Activated gamma-delta T cell treated with anti-CD3 and anti-CD28 coated beads, Interleukin-2, amount 50 U/mL, for 16 hours (primary cell): ENCODE measurements around the gene POLN.
"Not testable (repeated sequence)": the region's sequence is repeated elsewhere in the genome, so short reads cannot be mapped to it uniquely, and the experiment has no call there.

Experiments
- DNase-seq: peaks from one replicate; pipeline ENCODE4 v3.0.0-alpha.2; 2020; ENCODE audit warnings: low read depth

The POLN gene

GRCh38 chr4:2251795-2252529, 10.0 kb upstream of the POLN start:
- no peak for DNase-seq

GRCh38 chr4:2251073-2251794, 9.3 kb upstream of the POLN start:
- no peak for DNase-seq

- DNase-seq: no peak
Observed at GRCh38 chr4:2250357-2251072, 8.6 kb upstream of the POLN start.

DNA sequence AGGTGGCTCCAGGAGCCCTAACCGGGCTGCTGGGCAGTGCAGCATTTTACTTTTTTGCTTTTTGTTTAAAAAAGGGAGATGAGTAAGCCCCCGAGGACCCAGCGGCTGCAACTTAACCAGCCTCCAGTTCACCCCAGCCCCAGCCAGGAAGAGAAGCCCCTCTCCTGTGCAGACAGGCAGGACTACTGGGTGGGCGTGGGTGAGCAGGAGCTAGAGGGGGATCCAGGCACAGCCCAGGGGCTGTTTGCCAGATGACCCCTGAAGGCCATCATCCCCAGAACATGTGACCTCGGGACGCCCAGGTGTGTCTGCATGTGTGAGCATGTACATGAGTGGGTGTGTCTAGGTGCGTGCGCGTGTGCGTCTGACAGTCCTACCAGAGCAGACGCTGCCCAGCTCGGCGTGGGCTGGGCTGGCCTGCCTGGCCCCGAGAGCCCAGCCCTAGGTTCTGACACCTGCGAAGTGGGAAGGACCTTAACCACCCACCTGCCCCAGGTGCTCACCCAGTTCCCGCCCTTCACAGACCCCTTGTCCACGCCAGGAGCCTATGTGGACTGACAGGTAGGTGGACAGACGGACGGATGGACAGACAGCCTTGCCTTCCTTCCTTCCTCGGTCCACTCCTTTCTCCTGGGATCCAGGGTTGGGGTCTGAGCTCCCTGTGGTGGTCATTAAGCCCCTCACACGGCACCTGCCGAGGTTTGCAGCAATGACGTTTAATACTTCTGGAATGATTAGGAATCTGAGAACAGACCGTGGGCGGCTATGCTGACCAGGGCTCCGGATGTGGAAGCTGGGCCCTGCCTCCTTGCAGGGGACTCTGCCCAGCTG, 7.8 kb upstream of the POLN start:
- DNase-seq: no peak

DNA sequence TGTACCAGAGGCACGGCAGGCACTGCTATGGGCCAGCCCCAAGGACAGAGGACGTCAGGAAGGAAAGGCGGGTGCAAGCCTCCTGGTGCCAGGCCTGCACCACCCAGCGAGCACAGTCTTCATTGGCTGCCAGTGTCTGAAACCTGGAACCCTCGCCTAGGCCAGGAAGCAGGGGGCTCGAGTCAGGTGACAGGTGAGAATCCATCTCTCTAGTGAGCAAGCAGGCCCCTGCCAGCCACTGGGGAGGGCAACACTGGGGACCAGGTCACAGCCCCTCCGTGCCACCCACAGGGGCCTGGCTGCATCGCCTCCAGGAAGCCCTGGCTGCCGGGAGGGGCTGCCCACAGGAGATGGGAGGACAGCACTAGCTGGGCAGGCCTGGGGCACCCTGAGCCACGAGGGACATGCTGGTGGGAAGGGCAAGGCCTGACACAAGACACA, 6.9 kb upstream of the POLN start:
- no peak for DNase-seq

DNA sequence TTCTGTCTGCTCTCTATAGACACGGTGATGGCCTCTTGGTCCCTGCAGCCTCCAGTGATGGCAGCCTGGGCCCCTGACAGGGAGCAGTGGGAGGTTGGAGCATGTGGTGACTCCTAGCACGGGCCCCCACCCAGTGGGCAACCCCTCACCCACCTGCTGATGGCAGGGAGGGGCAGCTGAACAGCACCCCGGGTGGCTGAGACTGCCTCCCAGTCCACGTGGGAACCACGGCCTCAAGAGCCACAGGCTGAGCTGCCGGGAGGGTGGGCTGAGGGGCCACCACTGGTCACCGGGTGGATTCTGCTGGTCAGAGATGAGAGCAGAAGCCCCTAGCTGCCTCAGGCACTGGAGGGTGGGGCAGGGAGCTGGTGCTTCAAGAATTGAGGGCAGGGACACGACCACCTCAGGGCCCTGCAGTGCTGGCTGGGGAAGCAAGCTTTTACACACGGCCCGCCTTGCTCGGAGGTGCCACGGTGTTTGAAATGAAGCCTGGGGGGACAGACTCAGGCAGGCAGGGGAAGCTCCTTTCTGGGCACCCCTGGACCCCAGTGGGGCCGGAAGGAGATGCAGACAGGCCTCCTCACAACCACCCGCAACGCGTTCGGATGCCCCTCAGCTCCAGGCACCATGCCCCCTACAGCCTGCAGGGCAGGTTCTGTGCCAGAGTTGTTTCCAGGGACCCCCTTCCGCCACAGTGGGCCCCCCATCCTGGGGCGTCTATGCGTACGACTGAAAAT, 6.3 kb upstream of the POLN start:
- DNase-seq: no peak

- no peak for DNase-seq
Observed at GRCh38 chr4:2247128-2248043, 5.5 kb upstream of the POLN start.

GRCh38 chr4:2246384-2247127, 4.6 kb upstream of the POLN start:
- no peak for DNase-seq

GRCh38 chr4:2245787-2246275, 3.9 kb upstream of the POLN start:
- no peak for DNase-seq

- no peak for DNase-seq
Observed at GRCh38 chr4:2245057-2245786, 3.3 kb upstream of the POLN start.

- no peak for DNase-seq
Observed at GRCh38 chr4:2243681-2244380, 1.9 kb upstream of the POLN start.

GRCh38 chr4:2241003-2241402, 918 bp downstream of the POLN start:
- no peak for DNase-seq

DNA sequence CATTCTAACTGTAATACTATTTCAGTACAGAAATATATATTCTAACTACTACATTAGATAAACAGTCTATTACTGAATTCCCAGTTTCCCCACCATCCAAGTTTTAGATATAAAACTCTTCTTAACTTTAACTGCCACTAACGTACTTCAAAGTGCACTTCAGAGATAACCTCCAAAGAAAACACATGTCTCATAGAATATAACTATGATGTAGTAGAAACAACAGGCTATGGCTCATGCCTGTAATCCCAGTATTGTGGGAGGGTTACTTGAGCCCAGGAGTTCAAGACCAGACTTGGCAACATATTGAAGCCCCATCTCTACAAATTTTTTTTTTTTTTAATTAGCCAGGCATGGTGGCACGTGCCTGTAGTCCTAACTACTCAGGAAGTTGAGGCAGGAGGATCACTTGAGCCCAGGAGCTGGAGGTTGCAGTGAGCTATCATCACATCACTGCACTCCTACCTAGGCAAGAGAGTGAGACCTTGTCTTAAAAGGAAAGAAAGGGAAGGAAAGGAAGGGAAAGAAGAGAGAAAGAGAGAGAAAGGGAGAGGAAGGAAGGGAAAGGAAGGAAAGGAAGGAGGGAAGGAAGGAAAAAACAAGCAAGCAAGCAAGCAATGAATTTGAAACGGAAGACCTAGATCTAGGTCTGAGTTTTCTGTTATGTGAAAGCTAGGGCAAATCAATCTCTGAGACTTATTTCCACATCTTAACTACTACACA, 4.8 kb downstream of the POLN start:
- no peak for DNase-seq

DNA sequence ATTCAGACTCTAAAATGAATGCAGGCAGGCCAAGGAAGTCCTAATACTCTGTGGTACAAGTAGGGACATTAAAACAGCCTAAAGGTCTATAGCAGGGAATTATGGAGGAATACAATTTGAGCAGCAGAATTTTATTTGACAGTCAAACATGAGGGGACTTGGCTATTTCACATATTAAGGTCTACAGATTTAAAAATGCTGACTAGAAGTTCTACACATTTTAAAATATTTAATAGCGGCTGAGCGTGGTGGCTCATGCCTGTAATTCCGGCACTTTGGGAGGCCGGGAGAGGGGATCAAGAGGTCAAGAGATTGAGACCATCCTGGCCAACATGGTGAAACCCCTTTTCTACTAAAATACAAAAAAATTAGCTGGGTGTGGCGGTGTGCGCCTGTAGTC, 10.8 kb downstream of the POLN start:
- DNase-seq: no peak

GRCh38 chr4:2226261-2226660, 15.7 kb downstream of the POLN start:
- DNase-seq: no peak

GRCh38 chr4:2222838-2223237, 19.1 kb downstream of the POLN start:
- DNase-seq: no peak

DNA sequence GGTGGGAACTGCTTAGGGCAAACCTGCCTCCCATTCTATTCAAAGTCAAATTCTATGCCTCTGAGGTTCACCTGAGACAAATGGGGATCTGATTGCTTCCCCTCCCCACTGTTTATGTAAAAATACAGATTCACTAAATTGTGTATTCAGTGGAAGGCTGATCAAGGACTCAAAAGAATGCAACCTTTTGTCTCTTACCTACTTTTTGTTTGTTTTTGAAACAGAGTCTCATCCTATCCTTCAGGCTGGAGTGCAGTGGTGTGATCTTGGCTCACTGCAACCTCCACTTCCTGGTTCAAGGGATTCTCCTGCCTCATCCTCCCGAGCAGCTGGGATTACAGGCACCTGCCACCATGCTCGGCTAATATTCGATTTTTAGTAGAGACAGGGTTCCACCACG, 20.5 kb downstream of the POLN start:
- not testable (repeated sequence) for DNase-seq
